Vagina (tissue), 2 donors: ENCODE measurements around the gene HEXIM2. TPM values are rescaled to one million over a fixed set of nuclear protein-coding genes. Genes with fewer than 3 reads are reported as not detected.

Source experiments
- DNase-seq, 2 donors: peaks; one replicate each; pipeline ENCODE4 v3.0.0-alpha.2; 2017; ENCODE audit errors: extremely low spot score in 2 of 2
- H3K27ac ChIP-seq: fragments of 200-600 bp; sonication (generic); one replicate; pipeline ENCODE4 v1.5.1; 2019
- H3K27me3 ChIP-seq: fragments of 200-600 bp; sonication (generic); one replicate; pipeline ENCODE4 v1.5.1; 2019
- H3K36me3 ChIP-seq, 2 donors: fragments of 200-600 bp; sonication (generic); one replicate each; pipeline ENCODE4 v1.5.1; 2017 to 2019
- H3K4me1 ChIP-seq: fragments of 200-600 bp; sonication (generic); one replicate; pipeline ENCODE4 v1.5.1; 2019
- H3K4me3 ChIP-seq, 2 donors: fragments of 200-600 bp; sonication (generic); 1 replicate in 1 of 2; 2 replicates in 1 of 2; pipeline ENCODE4 v1.5.1; 2016 to 2019
- H3K9me3 ChIP-seq: fragments of 200-600 bp; sonication (generic); one replicate; pipeline ENCODE4 v1.5.1; 2019
- CTCF ChIP-seq, 3 experiments: fragments of 450-650 bp in 2 of 3; fragments of 200-600 bp in 1 of 3; sonication (generic) in 1 of 3; IDR thresholded peaks; one replicate each; pipeline ENCODE4 v1.5.1; 2017 to 2019; ENCODE audit warnings: antibody characterized with exemption in 3 of 3, mild to moderate bottlenecking in 2 of 3, moderate library complexity in 2 of 3
- POLR2A ChIP-seq, 2 donors: fragments of 450-650 bp; IDR thresholded peaks; one replicate each; pipeline ENCODE4 v1.6.1; 2017; ENCODE audit warnings: antibody characterized with exemption in 2 of 2, mild to moderate bottlenecking in 2 of 2, moderate library complexity in 2 of 2
- POLR2AphosphoS5 ChIP-seq, 2 donors: sonication (generic); formaldehyde crosslinking; IDR thresholded peaks; one replicate each; pipeline ENCODE4 v1.9.0; 2017; ENCODE audit warnings: antibody characterized with exemption in 2 of 2, mild to moderate bottlenecking in 2 of 2, low read depth in 1 of 2; ENCODE audit not compliant: insufficient read depth in 1 of 2
- intact Hi-C: fragments of 100-400 bp; cut with DNase I; formaldehyde crosslinking; loops from one replicate; pipeline ENCODE4 v1.15.1; 2023
- total RNA-seq: library from RNA; depleted of rRNA; stranded (reverse); fragments of >200 nt; gene quantifications from one replicate; pipeline ENCODE4 v1.2.3, GENCODE V29; 2016

The HEXIM2 gene
- total RNA-seq, 1 donor from 2014 or later, result 9.8 TPM

- no peak for TF ChIP-seq POLR2A (IDR thresholded peaks at IDR 0.05)
- TF ChIP-seq POLR2AphosphoS5 (IDR thresholded peaks at IDR 0.05; ENCODE audit: insufficient read depth in 1 of 2, low read depth in 1 of 2), result peak in 1 of 2 donors; percentile 62
- H3K27me3 ChIP-seq, result no peaks in the 10 kb centered on the region
- no peaks in the 10 kb centered on the region for H3K36me3 ChIP-seq
- H3K27ac ChIP-seq, result peak overlapping the region; percentile 98
- no peaks in the 10 kb centered on the region for H3K9me3 ChIP-seq
- peaks cover 56% of the 10 kb centered on the region for H3K4me1 ChIP-seq
- DNase-seq, result peak in 1 of 2 donors; percentile 91
- H3K4me3 ChIP-seq, result peak overlapping the region; percentile 65 to 68
- intact Hi-C loops, result loop anchor here (10.0 kb wide), 1 partner anchor 165 kb away; the partner anchor contains the start of gene MAP3K14
Measured at GRCh38 chr17:45149669-45150664, 11.7 kb upstream of the HEXIM2 start.

- DNase-seq, result no peak
- peak overlapping the region; percentile 98 for H3K27ac ChIP-seq
- H3K27me3 ChIP-seq, result no peaks in the 10 kb centered on the region
- H3K4me1 ChIP-seq, result peaks cover 54% of the 10 kb centered on the region
- TF ChIP-seq POLR2AphosphoS5 (IDR thresholded peaks at IDR 0.05; ENCODE audit: insufficient read depth in 1 of 2, low read depth in 1 of 2) (no peak), CTCF (IDR thresholded peaks at IDR 0.05) (no peak), POLR2A (IDR thresholded peaks at IDR 0.05) (no peak)
- no peaks in the 10 kb centered on the region for H3K9me3 ChIP-seq
- H3K36me3 ChIP-seq, result no peaks in the 10 kb centered on the region
- peak overlapping the region; percentile 65 to 68 for H3K4me3 ChIP-seq
- intact Hi-C loops, result no loop called here
Measured at GRCh38 chr17:45150911-45151809, 10.5 kb upstream of the HEXIM2 start.

DNA sequence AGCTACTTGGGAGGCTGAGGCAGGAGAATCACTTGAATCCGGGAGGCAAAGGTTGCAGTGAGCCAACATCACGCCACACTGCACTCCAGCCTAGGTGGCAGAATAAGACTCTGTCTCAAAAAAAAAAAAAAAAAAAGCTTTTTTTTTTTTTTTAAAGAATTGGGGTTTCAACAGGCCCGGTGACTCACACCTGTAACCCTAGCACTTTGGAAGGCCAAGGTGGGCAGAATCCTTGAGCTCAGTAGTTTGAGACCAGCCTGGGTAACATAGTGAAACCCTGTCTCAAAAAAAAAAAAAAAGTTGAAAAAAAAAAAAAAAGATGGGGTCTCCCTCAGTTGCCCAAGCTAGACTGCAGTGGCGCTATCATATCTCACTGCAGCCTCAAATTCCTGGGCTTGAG lies 6.6 kb upstream of the HEXIM2 start:
- no peaks in the 10 kb centered on the region for H3K9me3 ChIP-seq
- TF ChIP-seq POLR2A (IDR thresholded peaks at IDR 0.05), result no peak
- no peak for TF ChIP-seq CTCF (IDR thresholded peaks at IDR 0.05)
- no peak for TF ChIP-seq POLR2AphosphoS5 (IDR thresholded peaks at IDR 0.05; ENCODE audit: insufficient read depth in 1 of 2, low read depth in 1 of 2)
- intact Hi-C loops, result no loop called here
- H3K4me1 ChIP-seq, result peaks cover 82% of the 10 kb centered on the region
- H3K4me3 ChIP-seq, result no peak overlapping the region
- no peaks in the 10 kb centered on the region for H3K27me3 ChIP-seq
- no peak overlapping the region for H3K27ac ChIP-seq
- no peak for DNase-seq
- H3K36me3 ChIP-seq, result no peaks in the 10 kb centered on the region

- TF ChIP-seq POLR2A (IDR thresholded peaks at IDR 0.05) (no peak), CTCF (IDR thresholded peaks at IDR 0.05) (no peak), POLR2AphosphoS5 (IDR thresholded peaks at IDR 0.05; ENCODE audit: insufficient read depth in 1 of 2, low read depth in 1 of 2) (no peak)
- DNase-seq, result no peak
- H3K4me3 ChIP-seq, result no peak overlapping the region
- peaks cover 83% of the 10 kb centered on the region for H3K4me1 ChIP-seq
- H3K27ac ChIP-seq, result no peak overlapping the region
- intact Hi-C loops, result no loop called here
- H3K27me3 ChIP-seq, result no peaks in the 10 kb centered on the region
- no peaks in the 10 kb centered on the region for H3K36me3 ChIP-seq
- no peaks in the 10 kb centered on the region for H3K9me3 ChIP-seq
Measured at GRCh38 chr17:45155483-45155882, 6.2 kb upstream of the HEXIM2 start.

- no peaks in the 10 kb centered on the region for H3K9me3 ChIP-seq
- intact Hi-C loops, result no loop called here
- no peak for DNase-seq
- no peak overlapping the region for H3K4me3 ChIP-seq
- H3K27me3 ChIP-seq, result no peaks in the 10 kb centered on the region
- H3K4me1 ChIP-seq, result peaks cover 75% of the 10 kb centered on the region
- no peaks in the 10 kb centered on the region for H3K36me3 ChIP-seq
- TF ChIP-seq POLR2AphosphoS5 (IDR thresholded peaks at IDR 0.05; ENCODE audit: insufficient read depth in 1 of 2, low read depth in 1 of 2), result no peak
- TF ChIP-seq CTCF (IDR thresholded peaks at IDR 0.05), result no peak
- TF ChIP-seq POLR2A (IDR thresholded peaks at IDR 0.05), result no peak
- no peak overlapping the region for H3K27ac ChIP-seq
Measured at GRCh38 chr17:45156242-45156641, 5.4 kb upstream of the HEXIM2 start.
